ENCODE data around the gene NAV3. TPM values are rescaled to one million over a fixed set of nuclear protein-coding genes. Genes with fewer than 3 reads are reported as not detected.

The NAV3 gene
- total and polyA plus RNA-seq, 2 experiments from 2014 or later: 4.0 to 12.0 TPM

DNA sequence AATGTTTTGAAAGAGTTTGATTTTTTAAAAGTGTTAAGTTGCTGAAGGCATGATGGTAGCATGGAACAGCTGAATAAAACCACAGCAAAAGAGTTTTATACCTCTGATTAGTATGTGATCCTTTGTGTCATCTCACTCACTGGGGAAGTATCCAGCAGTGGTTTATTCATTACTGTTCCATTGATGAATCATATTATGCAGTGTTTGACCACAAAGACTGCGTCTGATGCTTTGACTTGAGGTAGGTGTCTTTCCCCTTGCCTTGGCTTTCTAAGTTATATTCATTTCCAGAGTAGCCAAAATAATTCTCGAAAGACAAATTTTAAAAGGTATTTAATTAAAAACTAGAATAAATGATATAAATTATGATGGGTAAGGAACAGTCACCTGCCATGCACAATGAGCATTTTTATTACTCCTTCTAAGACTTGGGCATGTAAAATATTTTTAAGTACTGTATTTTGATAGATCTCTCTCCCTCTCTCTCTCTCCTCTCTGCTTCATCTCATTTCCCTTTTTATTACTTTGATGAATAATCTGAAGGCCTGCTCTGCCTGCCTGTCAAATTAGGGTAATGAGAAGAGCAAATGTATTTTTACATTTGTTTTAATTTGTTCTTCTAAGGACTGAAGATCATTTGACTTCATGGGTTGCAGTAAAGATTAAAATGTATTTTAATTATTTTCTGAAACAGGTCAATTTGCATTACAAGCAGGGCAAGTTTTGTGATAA lies 164.9 kb downstream of the NAV3 start:
- Histone ChIP-seq H3K4me3 (no peak overlapping the region), H3F3A (replicated peaks; ENCODE audit: low read depth) (no peaks in the 10 kb centered on the region), H3K79me2 (replicated peaks; ENCODE audit: insufficient read depth) (no peaks in the 10 kb centered on the region), H3K36me3 (ENCODE audit: insufficient read depth) (no peaks in the 10 kb centered on the region), H3K4me1 (ENCODE audit: insufficient read depth) (no peaks in the 10 kb centered on the region), H2AFZ (no peak overlapping the region), H3K9me2 (ENCODE audit: insufficient read depth) (no peaks in the 10 kb centered on the region), H4K20me1 (replicated peaks; ENCODE audit: insufficient read depth) (no peaks in the 10 kb centered on the region), H3K27me3 (ENCODE audit: insufficient read depth) (no peaks in the 10 kb centered on the region), H3K27ac (ENCODE audit: low read depth) (no peak overlapping the region), H3K4me2 (no peak overlapping the region)
- H3K9me3 Mint-ChIP-seq: no peaks in the 10 kb centered on the region
- ATAC-seq (no peak), DNase-seq (ENCODE audit: low spot score) (no peak)
- H3K27ac Mint-ChIP-seq: no peak overlapping the region
- H3K4me3 Mint-ChIP-seq: no peak overlapping the region
- no peaks in the 10 kb centered on the region for H3K4me1 Mint-ChIP-seq
- no peaks in the 10 kb centered on the region for H3K27me3 Mint-ChIP-seq (ENCODE audit: insufficient read depth, low read depth, poor library complexity)
- H3K36me3 Mint-ChIP-seq (ENCODE audit: low read depth): no peaks in the 10 kb centered on the region
- TF ChIP-seq EZH2 (IDR thresholded peaks at IDR 0.05; ENCODE audit: low read depth, unreplicated experiment) (no peak), CTCF (conservative IDR thresholded peaks at IDR 0.05; ENCODE audit: low read depth in 2 of 2) (no peak), EZH2phosphoT487 (IDR thresholded peaks at IDR 0.05; ENCODE audit: unreplicated experiment) (no peak)

GRCh38 chr12:77996670-77997069 lies 166.0 kb downstream of the NAV3 start:
- no peak overlapping the region for H2AFZ ChIP-seq
- H3K4me2 ChIP-seq: no peak overlapping the region
- H3K9me3 Mint-ChIP-seq: no peaks in the 10 kb centered on the region
- H3K27me3 ChIP-seq (ENCODE audit: insufficient read depth): no peaks in the 10 kb centered on the region
- no peak overlapping the region for H3K4me3 ChIP-seq
- no peaks in the 10 kb centered on the region for H4K20me1 ChIP-seq (replicated peaks; ENCODE audit: insufficient read depth)
- H3K4me1 ChIP-seq (ENCODE audit: insufficient read depth): no peaks in the 10 kb centered on the region
- H3K4me1 Mint-ChIP-seq: no peaks in the 10 kb centered on the region
- no peak overlapping the region for H3K27ac ChIP-seq (ENCODE audit: low read depth)
- ATAC-seq (no peak), DNase-seq (ENCODE audit: low spot score) (no peak)
- H3K4me3 Mint-ChIP-seq: no peak overlapping the region
- H3K36me3 Mint-ChIP-seq (ENCODE audit: low read depth): no peaks in the 10 kb centered on the region
- H3K36me3 ChIP-seq (ENCODE audit: insufficient read depth): no peaks in the 10 kb centered on the region
- H3K27me3 Mint-ChIP-seq (ENCODE audit: insufficient read depth, low read depth, poor library complexity): no peaks in the 10 kb centered on the region
- no peak overlapping the region for H3K27ac Mint-ChIP-seq
- no peaks in the 10 kb centered on the region for H3F3A ChIP-seq (replicated peaks; ENCODE audit: low read depth)
- no peaks in the 10 kb centered on the region for H3K79me2 ChIP-seq (replicated peaks; ENCODE audit: insufficient read depth)
- no peaks in the 10 kb centered on the region for H3K9me2 ChIP-seq (ENCODE audit: insufficient read depth)
- TF ChIP-seq, protein P1, sequence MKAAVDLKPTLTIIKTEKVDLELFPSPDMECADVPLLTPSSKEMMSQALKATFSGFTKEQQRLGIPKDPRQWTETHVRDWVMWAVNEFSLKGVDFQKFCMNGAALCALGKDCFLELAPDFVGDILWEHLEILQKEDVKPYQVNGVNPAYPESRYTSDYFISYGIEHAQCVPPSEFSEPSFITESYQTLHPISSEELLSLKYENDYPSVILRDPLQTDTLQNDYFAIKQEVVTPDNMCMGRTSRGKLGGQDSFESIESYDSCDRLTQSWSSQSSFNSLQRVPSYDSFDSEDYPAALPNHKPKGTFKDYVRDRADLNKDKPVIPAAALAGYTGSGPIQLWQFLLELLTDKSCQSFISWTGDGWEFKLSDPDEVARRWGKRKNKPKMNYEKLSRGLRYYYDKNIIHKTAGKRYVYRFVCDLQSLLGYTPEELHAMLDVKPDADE (IDR thresholded peaks at IDR 0.05): no peak
- TF ChIP-seq JUNB (IDR thresholded peaks at IDR 0.05; ENCODE audit: unreplicated experiment): no peak
- no peak for TF ChIP-seq ZNF462 (CRISPR knock-in tag; IDR thresholded peaks at IDR 0.05)
- no peak for TF ChIP-seq CREB1 (CRISPR knock-in tag; IDR thresholded peaks at IDR 0.05; ENCODE audit: low read depth)
- no peak for TF ChIP-seq REST (IDR thresholded peaks at IDR 0.05; ENCODE audit: unreplicated experiment)
- TF ChIP-seq EZH2 (IDR thresholded peaks at IDR 0.05; ENCODE audit: low read depth, unreplicated experiment): no peak
